Thymus (tissue), 11 donors: ENCODE results near the gene RANBP17. TPM values are rescaled to one million over a fixed set of nuclear protein-coding genes. Genes with fewer than 3 reads are reported as not detected.
"Not testable (repeated sequence)": the region's sequence is repeated elsewhere in the genome, so short reads cannot be mapped to it uniquely, and the experiment has no call there.

ENCODE experiments used
- DNase-seq, 9 donors: peaks; one replicate each; pipeline ENCODE4 v3.0.0-alpha.2; 2013; ENCODE audit warnings: low spot score in 9 of 9, low read depth in 6 of 9, missing footprints in 1 of 9
- H3K27ac ChIP-seq, 2 donors: one replicate each; pipeline ENCODE4 v1.5.1; 2013; ENCODE audit warnings: control low read depth in 1 of 2, low read depth in 1 of 2, low read length in 1 of 2, mild to moderate bottlenecking in 1 of 2, moderate library complexity in 1 of 2
- H3K27me3 ChIP-seq, 2 donors: one replicate each; pipeline ENCODE4 v1.5.1; 2013; ENCODE audit warnings: low read length in 1 of 2; ENCODE audit not compliant: control insufficient read depth in 2 of 2, insufficient read depth in 1 of 2
- H3K36me3 ChIP-seq, 2 donors: one replicate each; pipeline ENCODE4 v1.5.1; 2013; ENCODE audit warnings: low read length in 1 of 2, mild to moderate bottlenecking in 1 of 2, moderate library complexity in 1 of 2; ENCODE audit not compliant: control insufficient read depth in 2 of 2, insufficient read depth in 2 of 2
- H3K4me1 ChIP-seq, 2 donors: one replicate each; pipeline ENCODE4 v1.5.1; 2013; ENCODE audit warnings: low read length in 2 of 2; ENCODE audit not compliant: control insufficient read depth in 2 of 2, insufficient read depth in 2 of 2
- H3K4me3 ChIP-seq, 2 donors: one replicate each; pipeline ENCODE4 v1.5.1; 2013; ENCODE audit warnings: low read length in 2 of 2, control low read depth in 1 of 2, mild to moderate bottlenecking in 1 of 2
- H3K9me3 ChIP-seq, 2 donors: one replicate each; pipeline ENCODE4 v1.5.1; 2013; ENCODE audit warnings: low read length in 1 of 2, mild to moderate bottlenecking in 1 of 2; ENCODE audit not compliant: control insufficient read depth in 2 of 2, insufficient read depth in 1 of 2
- WGBS: extraction: QIAGEN DNeasy Blood & Tissue Kit; methylation state at CpG from one replicate; pipeline ENCODE4 v1.1.7; 2013; 5-methylcytosine and 5-hydroxymethylcytosine counted together
- polyA plus RNA-seq: library from polyadenylated mRNA; stranded (reverse); fragments of 200-250 nt; gene quantifications from one replicate; pipeline ENCODE4 v1.2.3, GENCODE V29; 2013
- total RNA-seq: library from RNA; stranded (reverse); fragments of 120-200 nt; gene quantifications from one replicate; pipeline ENCODE4 v1.2.4, GENCODE V29; 2013
- donor health status: healthy.

RANBP17 gene
- total and polyA plus RNA-seq, 2 donors, result 2.1 to 6.8 TPM

DNA sequence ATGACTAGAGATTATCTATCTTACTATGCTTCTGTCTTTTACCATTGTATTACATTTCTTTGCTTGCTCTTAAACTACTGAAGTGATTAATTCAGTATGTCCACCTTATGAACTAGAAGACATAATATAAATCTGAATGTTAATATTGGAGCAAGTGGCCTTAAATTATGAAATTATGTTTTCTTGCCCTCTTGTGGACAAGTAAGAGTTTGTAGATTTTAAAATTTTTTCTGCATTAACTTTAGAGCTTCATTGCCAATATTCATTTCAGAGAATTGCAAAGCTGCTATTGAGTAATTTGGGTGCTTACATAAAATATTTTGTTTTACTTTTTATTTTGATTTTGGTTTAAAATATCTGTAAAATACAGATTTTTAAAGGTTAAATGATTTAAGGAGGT is 55.3 kb downstream of the RANBP17 start:
- Histone ChIP-seq H3K4me1 (no peaks in the 10 kb centered on the region), H3K4me3 (no peak overlapping the region), H3K27ac (no peak overlapping the region), H3K36me3 (no peaks in the 10 kb centered on the region), H3K27me3 (no peaks in the 10 kb centered on the region), H3K9me3 (no peaks in the 10 kb centered on the region)
- DNase-seq, result no peak

DNA sequence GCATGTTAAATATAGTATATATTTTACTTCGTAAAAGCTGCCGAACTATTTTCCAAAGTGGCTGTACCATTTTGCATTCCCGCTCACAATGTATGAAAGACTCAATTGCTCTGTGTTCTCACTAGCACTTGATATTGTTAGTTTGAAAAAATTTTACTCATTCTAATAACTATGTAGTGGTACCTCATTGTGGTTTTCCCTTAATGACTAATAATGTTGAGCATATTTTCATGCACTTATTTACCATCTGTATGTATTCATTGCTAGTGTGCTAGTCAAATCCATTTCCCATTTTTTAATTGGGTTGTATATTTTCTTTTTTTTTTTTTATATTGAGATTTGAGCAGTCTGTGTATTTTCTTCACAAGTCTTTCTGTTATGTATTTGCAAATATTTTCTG is 58.4 kb downstream of the RANBP17 start:
- no peak overlapping the region for H3K27ac ChIP-seq
- no peaks in the 10 kb centered on the region for H3K36me3 ChIP-seq
- DNase-seq, result no peak
- WGBS, result 97% methylated on average over 3 of the region's 3 CpGs
- H3K9me3 ChIP-seq, result no peaks in the 10 kb centered on the region
- no peaks in the 10 kb centered on the region for H3K4me1 ChIP-seq
- H3K27me3 ChIP-seq, result no peaks in the 10 kb centered on the region
- no peak overlapping the region for H3K4me3 ChIP-seq

DNA sequence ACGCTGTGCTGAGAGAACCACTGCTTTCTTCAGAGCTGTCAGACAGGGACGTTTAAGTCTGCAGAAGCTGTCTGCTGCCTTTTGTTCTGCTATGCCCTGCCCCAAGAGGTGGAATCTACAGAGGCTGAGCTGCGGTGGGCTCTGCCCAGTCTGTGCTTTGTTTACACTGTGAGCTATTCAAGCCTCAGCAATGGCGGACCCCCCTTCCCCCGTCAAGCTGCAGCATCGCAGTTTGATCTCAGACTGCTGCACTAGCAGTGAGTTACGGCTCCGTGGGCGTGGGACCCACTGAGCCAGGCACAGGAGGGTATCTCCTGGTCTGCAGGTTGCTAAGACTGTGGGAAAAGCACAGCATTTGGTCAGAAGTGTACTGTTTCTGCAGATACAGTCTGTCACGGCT is 60.5 kb downstream of the RANBP17 start:
- not testable (repeated sequence) for H3K36me3 ChIP-seq, DNase-seq, H3K4me3 ChIP-seq, H3K27ac ChIP-seq, H3K9me3 ChIP-seq, H3K4me1 ChIP-seq, H3K27me3 ChIP-seq
- WGBS, result 93% methylated on average over 10 of the region's 10 CpGs

DNA sequence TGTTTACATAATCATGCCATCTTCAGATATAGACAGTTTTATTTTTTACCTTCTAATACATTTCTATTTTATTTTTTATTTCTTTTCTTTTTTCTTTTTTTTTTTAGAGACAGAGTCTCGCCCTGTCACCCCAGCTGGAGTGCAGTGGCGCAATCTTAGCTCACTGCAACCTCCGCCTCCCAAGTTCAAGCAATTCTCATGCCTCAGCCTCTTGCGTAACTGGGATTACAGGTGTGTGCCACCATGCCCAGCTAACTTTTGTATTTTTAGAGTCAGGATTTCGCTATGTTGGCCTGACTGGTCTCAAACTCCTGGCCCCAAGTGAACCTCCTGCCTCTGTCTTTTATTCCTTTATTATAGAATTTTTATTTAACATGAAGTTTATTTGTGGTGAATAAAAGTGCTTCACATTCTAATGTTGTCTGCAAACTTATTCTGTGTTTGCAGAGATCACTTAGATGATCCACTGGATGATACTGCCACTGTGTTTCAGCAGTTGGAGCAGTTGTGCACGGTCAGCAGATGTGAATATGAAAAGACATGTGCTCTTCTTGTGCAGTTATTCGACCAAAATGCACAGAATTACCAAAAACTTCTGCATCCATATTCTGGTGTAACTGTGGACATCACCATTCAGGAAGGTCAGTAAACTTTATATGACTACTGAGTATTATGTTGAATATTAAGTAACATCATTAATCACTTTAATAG is 62.2 kb downstream of the RANBP17 start:
- Histone ChIP-seq H3K36me3 (no peaks in the 10 kb centered on the region), H3K27me3 (no peaks in the 10 kb centered on the region), H3K4me3 (no peak overlapping the region), H3K9me3 (no peaks in the 10 kb centered on the region), H3K27ac (no peak overlapping the region), H3K4me1 (no peaks in the 10 kb centered on the region)
- 95% methylated on average over 7 of the region's 7 CpGs for WGBS
- no peak for DNase-seq

DNA sequence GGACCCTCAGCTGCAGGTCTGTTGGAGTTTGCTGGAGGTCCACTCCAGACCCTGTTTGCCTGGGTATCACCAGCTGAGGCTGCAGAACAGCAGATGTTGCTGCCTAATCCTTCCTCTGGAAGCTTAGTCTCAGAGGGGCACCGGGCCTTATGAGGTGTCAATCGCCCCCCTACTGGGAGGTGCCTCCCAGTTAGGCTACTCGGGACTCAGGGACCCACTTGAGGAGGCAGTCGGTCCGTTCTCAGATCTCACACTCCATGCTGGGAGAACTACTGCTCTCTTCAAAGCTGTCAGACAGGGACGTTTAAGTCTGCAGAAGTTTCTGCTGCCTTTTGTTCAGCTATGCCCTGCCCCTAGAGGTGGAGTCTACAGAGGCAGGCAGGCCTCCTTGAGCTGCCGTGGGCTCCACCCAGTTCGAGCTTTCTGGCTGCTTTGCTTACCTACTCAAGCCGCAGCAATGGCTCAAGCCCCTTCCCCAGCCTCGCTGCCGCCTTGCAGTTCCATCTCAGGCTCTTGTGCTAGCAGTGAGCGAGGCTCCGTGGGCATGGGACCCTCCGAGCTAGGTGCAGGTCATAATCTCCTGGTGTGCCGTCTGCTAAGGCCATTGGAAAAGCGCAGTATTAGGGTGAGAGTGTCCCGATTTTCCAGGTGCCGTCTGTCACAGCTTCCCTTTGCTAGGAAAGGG is 73.9 kb downstream of the RANBP17 start:
- H3K9me3 ChIP-seq, H3K4me1 ChIP-seq, H3K4me3 ChIP-seq, H3K27me3 ChIP-seq, H3K27ac ChIP-seq, H3K36me3 ChIP-seq, DNase-seq: not testable (repeated sequence)
- 95% methylated on average over 18 of the region's 18 CpGs for WGBS

DNA sequence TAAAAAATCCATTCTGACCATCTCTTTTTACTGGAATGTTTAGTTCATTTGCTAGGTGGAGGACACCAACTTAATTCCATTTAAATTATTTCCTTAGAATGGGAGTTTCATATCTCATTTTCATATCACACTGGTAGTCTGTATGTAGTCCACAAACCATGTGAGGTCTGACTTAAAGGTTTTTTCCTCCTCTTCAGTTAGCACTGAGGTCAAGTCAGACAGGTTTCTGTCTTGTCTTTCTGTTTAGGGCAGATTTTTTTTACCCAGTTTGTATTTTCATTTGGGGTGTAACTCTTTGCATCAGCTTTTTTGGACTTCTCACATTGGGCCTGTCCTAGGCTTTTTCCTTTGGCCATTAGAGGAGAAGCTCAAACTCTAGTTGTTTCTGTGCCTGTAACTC is 75.3 kb downstream of the RANBP17 start:
- DNase-seq, result no peak
- Histone ChIP-seq H3K9me3 (no peaks in the 10 kb centered on the region), H3K27me3 (no peaks in the 10 kb centered on the region), H3K36me3 (no peaks in the 10 kb centered on the region), H3K27ac (no peak overlapping the region), H3K4me1 (no peaks in the 10 kb centered on the region), H3K4me3 (no peak overlapping the region)

DNA sequence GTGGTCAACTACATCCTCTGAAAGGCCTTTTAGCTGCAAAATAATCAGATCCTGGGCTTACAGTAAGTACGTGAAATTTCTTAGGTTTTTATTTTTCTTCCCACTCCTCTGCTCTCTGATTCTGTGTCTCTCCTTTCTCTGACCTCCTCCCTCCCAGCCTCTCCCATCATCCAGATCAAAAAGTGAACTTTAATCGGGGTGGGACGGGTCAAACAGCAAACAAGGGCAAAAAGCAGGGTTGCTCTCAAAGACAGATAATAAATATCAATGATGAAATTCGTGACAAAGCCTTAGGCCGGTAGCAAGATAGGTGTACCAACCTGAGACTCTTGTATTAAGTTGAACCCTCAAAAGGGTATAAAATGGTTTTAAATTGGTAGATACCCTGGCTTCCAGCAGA is 76.1 kb downstream of the RANBP17 start:
- WGBS, result 91% methylated on average over 5 of the region's 5 CpGs
- Histone ChIP-seq H3K36me3 (no peaks in the 10 kb centered on the region), H3K4me3 (no peak overlapping the region), H3K27ac (no peak overlapping the region), H3K27me3 (no peaks in the 10 kb centered on the region), H3K4me1 (no peaks in the 10 kb centered on the region), H3K9me3 (no peaks in the 10 kb centered on the region)
- no peak for DNase-seq

DNA sequence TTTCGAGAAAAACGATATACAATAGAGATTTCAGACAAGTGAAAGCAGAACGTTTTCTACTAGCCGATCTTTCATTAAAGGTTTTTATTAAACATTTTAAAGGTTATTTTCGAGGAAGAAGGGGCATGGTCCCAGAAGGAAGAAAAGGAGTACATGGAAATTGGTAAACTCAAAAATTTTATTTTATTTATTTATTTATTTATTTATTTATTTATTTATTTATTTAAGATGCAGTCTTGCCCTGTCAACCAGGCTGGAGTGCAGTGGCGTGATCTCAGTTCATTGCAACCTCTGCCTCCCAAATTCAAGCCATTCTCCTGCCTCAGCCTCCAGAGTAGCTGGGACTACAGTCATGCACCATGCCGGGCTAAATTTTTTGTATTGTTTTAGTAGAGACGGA is 77.4 kb downstream of the RANBP17 start:
- no peaks in the 10 kb centered on the region for H3K4me1 ChIP-seq
- no peak for DNase-seq
- no peak overlapping the region for H3K4me3 ChIP-seq
- no peaks in the 10 kb centered on the region for H3K27me3 ChIP-seq
- H3K36me3 ChIP-seq, result no peaks in the 10 kb centered on the region
- 89% methylated on average over 8 of the region's 8 CpGs for WGBS
- H3K27ac ChIP-seq, result no peak overlapping the region
- no peaks in the 10 kb centered on the region for H3K9me3 ChIP-seq

DNA sequence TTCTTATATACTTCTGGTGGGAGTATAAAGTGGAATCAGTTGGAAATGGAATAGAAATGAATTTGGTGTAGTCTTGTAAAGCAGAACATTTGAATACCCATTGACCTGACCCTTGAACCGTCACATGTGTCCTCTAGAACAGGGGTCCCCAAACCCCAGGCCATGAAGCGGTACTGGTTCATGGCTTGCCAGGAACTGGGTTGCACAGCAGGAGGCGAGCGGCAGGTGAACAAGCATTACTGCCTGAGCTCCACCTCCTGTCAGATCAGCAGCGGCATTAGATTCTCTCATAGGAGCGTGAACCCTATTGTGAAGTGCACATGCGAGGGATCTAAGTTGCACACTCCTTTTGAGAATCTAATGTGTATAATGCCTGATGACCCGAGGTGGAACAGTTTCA is 80.0 kb downstream of the RANBP17 start:
- 98% methylated on average over 8 of the region's 8 CpGs for WGBS
- no peaks in the 10 kb centered on the region for H3K4me1 ChIP-seq
- H3K27me3 ChIP-seq, result no peaks in the 10 kb centered on the region
- H3K27ac ChIP-seq, result no peak overlapping the region
- DNase-seq, result no peak
- no peaks in the 10 kb centered on the region for H3K9me3 ChIP-seq
- no peak overlapping the region for H3K4me3 ChIP-seq
- no peaks in the 10 kb centered on the region for H3K36me3 ChIP-seq
